GM18519 (cell line): ENCODE data around the gene LGR4.

ENCODE experiments used
- ATAC-seq: cut with Tn5 transposase; IDR thresholded peaks from one replicate; pipeline ENCODE4 v1.9.1; 2021; ENCODE audit warnings: mild to moderate bottlenecking, moderate library complexity; ENCODE audit not compliant: unreplicated experiment, low FRiP score

The LGR4 gene

DNA sequence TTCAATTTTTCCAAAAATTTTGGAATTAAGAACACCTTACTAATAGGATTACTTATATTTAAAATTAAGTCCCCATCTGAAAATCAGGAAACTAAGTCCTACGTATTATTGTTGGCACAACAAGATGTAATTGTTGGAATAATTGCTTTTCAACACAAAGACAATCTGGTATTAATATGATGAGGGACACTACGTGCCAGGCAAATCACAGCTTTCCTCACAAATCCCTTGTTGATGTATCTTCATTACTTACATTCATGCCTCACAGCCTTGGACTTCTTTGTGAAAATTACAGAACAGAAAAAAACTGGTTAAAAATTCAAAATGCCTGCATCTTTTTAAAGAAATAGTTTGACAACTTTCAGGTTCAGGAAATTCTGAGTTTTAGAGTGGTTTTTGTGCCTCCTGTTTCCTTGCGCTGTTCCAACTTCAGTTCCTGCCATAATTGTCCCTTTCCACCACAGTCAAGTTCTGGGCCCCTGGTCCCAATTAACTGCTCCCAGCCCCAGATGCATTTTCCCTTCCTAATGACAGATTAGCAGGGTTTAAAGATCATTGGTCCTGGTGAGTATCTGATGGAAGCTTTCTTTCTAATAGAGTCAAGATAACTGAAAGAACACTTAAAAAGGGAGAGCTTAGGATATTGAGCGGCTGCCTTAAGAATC lies 86.3 kb downstream of the LGR4 start:
- ATAC-seq, result no peak

DNA sequence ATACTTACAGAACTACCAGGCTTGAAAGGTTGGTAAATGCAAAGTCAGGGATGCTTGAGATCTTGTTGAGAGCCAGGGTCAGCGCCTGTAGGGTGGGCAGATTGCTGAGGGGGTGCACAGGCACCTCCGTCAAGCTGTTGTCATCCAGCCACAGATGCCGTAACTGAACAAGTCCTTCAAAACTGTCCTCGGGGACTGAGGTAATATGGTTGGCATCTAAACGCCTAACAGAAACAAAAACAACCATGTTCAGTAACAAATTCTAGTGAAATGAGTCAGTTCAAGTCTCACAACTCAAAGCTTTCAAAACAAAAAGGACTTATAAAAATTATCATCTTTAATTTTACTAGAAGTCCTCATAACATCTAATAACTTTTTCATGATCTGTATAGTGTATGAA lies 87.3 kb downstream of the LGR4 start:
- no peak for ATAC-seq

DNA sequence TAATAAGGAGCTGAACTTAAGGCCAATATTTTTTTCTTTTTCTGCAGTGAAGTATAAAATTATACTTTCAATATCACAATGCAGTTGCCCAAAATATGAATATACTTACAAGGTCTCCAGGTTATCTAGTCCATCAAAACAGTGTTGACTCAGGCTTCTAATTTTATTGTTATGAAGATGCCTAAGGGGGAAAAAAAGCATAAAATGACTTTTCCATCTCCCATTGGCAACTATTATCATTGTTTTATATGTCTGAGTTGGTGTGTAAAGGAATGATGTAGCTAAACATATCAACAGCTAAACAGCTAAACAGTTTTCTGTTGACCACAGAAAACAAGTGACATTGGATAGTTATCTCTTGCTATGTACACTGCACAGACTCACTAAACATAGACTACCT lies 88.4 kb downstream of the LGR4 start:
- no peak for ATAC-seq

DNA sequence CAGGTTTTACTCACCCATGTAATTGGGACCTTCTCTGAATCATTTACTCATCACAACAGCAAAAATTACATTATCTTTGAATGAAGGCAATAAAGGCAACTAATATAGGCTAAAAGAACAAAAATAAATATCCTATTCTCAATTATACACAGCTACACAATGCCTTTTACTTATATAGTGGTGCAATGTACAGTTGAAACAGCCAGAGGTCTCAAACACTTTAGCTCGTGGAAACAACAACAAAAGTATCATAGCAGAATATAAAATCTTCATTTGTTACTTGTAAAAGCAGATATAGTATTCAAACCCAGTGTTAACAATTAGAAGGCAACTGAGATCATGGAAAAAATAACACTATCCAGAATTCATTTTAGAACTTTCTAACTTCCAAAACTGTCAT lies 88.9 kb downstream of the LGR4 start:
- no peak for ATAC-seq

DNA sequence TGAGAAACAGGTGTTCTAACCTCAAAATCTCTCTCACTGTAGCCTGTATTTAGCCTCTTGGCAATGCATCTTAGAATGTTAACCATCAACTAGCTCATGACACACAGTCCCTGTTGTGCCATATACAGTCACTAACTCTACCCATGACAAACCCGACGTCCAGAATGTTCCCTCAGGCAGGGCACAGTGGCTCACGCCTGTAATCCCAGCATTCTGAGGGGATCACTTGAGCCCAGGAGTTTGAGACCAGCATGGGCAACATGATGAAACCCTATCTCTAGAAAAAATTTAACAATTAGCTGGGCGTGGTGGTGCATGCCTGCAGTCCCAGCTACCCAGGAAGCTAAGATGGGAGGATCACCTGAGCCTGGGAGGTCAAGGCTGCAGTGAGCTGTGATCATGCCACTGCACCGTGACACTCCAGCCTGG lies 91.3 kb downstream of the LGR4 start:
- ATAC-seq, result no peak

DNA sequence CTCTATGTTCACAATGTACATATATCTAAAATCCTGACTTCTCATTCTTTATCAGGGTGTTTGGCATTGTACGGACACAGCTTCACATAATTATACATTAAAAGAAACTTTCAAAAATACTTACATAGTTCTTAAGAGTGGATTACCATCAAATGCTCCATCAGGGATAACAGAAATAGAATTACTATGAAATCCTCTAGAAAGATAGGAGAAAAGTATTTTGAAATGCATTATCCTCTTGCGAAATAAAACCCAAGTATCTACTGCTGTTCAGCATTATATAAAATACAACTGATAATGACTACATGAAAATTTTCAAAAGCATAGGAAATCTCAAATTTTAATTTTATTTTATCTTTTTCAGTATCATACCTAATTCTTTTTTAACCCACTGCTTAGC lies 91.8 kb downstream of the LGR4 start:
- ATAC-seq, result no peak

DNA sequence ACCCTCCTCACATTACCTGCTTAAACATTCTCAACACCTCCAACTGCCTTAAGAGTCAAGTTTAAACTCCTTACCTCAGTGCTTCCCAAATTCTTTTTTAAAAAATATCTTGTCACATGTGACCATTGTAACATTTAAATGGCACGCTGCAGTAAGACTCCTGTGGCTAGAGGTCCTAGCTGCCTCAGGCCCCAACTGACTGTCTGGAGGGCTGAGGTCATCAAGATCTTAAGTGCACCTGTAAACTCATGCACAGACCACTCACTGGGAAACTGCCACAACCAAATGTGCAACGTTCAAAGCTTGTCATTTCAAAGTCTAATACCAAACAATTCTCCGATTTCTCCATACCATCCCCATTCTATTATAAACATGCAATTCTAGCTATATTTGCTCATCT lies 93.1 kb downstream of the LGR4 start:
- ATAC-seq, result no peak

DNA sequence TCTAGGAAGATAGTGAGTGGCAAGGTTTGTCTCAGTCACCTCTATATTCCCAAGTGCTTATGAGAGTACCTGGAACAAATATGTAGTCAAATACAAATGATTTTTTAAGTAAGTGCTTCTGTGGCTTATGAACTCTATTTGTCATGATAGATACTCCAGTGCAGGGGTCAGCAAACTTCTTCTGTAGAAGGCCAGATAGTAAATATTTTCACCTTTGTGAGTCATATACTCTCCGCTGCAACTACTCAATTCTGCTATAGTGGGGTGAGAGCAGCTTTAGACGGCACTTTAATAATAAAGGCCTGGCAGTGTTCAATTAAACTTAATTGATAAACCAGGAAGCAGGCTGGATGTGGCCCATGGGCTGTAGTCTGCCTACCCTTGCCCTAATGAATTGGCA lies 97.2 kb downstream of the LGR4 start:
- no peak for ATAC-seq

DNA sequence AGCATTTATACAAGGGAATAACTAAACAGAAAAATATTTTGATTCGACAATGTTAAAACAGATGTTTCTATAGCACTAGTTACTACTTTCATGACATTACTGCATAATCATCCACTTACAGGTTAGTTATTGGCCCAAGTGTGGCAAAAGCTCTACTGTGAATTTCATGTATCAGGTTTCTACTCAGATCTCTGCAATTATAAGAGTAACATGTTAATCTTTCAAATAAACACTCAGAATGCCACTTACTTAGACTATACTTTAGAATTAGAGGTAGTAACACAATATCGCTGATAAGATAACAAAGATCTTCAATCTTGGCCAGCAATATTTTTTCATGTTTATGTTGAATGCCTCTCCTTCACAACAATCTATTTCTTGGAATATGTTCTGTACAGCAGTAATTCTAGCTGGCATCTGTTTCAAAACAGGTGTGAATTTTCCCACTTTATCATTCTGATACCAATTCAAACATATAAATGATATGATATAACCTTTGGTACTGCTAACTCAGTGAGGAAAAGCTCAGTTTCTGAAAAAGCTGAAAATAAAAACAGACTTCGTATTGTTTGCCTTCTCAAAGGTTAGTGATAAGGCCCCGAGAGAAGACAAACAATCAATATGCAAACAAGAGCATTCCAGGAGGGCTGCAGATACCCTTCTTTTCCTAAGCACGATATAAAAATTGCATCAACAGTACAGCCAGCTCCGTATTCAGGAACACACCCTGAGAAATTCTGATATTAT lies 98.6 kb downstream of the LGR4 start:
- no peak for ATAC-seq

DNA sequence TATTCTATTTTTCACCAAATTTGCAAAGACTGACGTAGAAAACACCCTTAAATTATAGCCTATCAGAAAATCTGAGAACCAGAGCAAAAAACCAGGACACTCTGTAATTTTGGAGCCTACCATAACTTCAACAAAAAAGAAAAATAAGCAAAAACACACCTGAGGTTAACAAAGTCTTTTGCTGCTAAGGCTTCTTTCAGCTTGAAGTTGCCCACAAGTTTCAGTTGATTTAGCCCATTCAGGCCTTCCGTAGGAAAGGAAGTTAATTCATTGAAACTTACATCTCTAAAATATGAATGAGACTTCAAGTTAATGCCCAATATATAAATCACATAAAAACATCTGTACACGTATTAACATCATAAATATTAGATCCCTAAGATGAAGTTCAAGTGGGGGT lies 99.2 kb downstream of the LGR4 start:
- no peak for ATAC-seq

DNA sequence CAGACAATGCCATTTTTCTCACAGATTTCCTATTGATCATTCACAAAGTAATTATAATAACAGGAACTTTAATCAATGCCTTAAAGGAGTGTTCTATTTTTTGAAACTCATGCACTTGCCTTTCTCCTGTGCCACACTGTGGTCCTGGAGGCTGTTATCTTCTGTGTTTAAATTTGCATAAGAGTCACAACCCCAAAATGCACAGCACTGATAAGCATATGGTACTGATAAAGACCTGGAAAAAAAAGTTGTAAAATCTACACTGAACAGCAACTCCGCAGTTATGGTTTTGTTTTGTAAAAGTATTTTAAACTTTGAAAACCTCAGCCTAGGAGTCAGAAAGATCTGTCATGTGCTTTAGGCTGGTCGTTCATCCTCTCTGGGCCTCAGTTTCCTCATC lies 100.4 kb downstream of the LGR4 start:
- ATAC-seq, result no peak

DNA sequence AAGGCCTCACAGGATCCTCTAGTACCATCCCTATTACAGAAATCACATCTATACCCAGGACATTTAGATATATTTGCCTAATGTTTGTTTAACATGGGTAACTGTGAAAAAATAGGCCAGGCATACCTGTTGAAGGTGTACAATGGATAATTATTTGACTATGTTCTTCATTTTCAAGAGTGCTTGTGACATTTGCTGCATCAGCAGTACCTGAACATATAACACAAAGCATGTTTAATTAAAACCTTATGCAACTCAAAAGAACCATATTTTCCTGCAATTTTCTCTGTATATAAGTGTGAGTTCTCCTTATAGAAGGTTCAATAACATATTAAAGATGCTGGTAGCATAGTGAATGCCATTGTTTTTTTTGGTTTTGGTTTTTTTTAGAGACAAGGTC lies 101.1 kb downstream of the LGR4 start:
- ATAC-seq, result no peak

DNA sequence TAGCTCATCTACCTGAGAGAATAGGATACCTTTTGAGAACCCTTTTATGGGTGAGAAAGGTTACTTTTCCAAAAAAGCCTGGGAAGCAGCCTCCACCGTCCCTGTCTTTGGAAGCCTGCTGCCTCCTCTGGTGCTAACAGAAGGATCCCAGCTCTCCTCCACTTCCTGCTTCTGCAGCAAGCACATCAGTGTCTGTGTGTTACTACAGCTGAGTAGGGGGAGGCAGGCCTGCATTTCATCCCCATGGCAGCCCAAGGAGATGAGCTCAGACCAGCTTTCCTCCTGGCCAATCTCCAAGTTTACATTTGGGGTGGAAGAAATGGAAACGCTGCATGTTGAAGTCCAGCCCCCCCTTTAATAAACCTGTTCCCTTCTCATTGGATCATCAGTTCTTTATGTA lies 102.2 kb downstream of the LGR4 start:
- ATAC-seq, result no peak

DNA sequence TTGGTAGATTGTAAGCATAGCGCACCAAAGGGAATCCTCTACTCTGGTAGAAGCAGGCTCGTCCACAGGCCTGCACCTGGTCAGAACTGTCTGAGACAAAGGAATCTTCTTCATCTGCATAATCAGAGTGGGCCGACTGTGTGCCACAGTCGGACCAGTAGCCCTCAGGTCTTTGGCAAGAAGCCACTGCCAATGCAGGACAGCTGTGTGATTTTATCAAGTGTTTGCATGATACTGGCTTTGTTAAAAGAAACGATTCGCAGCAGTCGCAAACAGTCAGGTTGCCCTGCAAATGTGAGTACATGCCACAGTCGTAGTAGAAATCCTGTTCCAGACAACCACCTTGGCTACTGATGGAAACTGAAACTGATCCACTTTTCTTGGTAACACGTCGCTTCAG lies 104.7 kb downstream of the LGR4 start:
- ATAC-seq, result no peak

DNA sequence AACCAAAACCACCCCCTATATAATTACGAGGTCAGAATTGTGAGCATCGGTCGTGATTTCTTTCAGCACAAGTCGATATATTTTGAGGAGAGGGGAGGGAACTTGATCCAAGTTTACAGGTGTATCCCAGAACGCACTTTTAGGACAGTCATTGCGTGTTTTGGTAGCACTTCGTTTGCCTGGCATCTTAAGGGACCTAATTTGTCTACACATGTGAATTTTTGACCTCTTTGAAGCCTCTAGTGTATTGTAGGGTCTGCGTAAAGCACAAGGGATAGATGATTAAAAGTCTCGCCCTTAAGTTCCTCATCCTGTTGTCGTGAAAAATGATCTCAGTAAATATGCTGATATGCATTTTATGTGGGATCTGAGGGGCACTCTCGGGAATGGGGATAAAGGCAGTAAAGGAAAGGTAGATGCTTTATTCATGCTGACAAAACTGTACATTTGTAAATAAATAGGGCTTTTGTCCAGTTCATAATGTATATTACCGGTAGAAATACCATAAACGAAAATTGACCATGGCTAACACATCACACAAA lies 108.9 kb downstream of the LGR4 start:
- ATAC-seq, result no peak

DNA sequence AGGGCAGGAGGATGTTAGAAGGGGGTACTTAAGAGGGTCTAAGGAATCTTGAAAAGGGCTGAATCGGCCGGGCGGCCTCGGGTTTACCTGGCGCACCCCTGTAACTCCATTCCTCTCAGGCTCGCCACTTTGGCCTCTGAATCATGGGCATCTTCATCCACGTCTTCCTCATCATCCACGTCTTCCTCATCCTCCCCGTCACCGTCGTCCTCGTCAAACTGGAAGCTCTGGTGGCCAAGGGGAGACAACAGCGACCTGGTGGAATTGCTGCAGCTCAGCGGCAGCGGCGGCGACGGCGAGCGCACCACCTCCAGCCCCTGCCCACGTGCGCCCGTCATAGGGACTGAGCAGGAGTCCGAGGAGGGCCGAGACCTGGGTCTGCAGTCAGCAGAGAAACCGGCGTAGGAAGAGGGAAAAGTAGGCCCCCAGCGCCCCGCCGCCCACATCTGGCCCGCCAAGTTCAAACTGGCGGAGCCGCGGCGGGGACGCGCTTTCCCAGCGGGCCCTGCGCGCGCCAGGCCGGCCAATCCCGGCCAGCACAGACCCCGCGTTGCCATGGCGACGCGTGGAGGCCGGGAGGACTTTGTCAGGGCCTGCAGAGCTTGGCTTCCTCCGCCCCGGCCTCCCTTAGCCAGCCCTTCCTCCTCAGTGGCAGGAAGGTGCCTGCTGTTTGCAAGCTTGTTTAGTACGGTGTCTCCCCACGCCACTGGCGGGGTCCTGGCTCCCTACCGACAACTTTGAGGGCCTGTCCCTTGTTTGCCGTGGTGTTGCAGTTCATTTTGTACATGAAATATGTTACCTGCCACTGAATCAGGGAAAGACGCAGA lies 109.6 kb downstream of the LGR4 start, which contains the start of gene CCDC34:
Gene CCDC34, minus strand, starts transcription at position 467 of the 827 bp plus-strand sequence. Its CDS starts 21 bp downstream, at position 446.
- peak; percentile 99 for ATAC-seq

DNA sequence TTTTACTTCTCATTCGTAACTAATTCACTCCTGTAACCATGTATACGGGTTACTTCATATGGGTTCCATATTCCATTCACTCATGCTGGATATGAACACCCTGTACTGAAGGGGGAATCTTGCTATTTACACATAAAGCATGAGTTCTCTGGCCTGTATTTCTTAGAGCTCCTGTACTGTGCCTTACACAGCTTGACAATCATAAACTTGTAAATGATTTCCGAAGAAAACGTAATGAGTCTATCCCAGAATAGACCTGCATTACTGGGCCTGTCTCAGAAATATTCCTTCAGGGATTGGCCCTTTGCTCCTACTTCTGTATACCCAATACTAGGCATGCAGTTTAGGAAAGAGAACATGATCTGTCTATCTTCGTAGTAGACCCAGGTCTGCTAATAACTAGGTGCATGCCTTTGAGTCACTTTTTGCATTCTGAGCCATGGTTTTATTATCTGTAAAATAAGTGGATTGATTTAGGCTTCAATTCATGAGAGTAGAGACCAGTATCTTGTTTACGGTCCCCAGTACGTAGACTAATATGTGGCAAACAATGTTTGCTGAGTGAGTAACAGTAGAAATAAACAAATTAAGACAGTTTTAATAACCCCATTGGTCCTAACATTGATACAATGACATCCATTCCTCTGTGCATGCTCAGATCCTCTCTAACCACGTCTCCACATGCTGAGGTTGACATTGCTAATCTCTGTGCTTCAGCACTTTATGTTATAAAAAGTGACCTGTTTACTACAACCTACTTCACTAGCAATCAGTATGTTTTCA lies 110.8 kb downstream of the LGR4 start:
- no peak for ATAC-seq

DNA sequence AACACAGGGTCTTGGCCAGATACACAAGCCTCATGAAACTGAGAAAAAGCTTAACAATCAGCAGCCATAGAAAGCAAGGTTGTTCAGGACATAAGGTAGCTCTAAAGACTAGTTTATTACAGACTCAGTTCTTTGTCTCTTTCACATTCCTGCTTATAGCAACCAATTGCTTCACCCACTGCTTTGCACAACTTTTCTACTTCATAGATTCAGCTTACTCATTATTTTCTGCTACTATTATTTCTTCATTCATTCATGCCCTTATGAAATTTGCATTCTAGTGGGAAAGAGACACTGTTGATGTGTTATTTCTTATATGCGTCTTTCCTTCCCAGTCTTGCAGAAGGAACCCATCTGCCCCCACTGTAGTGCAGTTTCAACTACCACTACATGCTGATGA lies 114.3 kb downstream of the LGR4 start:
- ATAC-seq, result no peak

DNA sequence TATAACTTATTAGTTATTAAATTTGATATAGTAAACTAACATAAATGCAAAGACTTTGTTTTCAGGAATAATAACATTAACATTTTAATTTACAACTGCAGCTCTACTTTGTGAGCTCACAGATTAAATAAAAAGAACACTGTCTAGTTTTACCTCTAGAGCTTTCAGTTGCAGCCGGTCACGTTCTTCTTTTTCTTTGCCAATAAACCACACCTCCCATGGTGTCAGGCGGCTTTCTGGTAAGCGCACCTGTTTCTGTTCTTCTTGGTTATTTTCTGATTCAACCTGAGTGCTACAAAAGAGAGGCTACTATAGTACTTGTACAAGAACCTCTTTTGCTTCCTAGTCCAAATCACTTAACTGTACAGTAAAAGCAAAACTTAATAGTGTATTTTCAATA lies 115.3 kb downstream of the LGR4 start:
- no peak for ATAC-seq

DNA sequence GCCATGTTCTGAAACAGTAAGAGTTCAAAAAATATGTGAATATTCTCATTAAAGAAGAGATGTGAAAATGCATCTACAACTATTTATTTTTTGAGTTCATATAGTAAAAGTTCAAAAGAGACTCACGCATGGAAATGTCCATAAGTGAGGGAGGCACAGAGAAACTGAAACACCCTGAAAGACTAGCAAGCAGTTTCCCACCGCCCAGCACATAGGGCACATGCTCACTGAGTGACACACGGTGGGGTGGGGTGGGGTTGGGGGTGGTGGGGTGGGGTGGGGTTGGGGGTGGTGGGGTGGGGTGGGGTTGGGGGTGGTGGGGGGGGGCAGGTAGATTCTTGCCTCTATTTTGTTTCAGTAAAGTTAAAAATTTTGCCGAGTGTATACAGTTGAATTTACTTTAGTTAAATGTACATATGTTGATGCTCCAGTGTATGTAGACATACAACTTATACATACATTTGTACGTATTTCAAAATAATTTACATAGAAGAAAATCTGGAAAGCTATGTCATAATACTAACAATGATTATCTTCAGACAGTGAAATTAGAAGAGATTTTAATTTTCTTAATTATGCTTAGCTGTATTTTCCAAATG lies 115.9 kb downstream of the LGR4 start:
- no peak for ATAC-seq
